ENCODE data around the gene ADAMTS8. TPM values are rescaled to one million over a fixed set of nuclear protein-coding genes. Genes with fewer than 3 reads are reported as not detected.
A peak's percentile ranks its signal among the peaks of the same experiment; 100 is the strongest.

The ADAMTS8 gene
- total RNA-seq, 1 donor from 2014 or later = 1.0 TPM

- H3K4me3 Mint-ChIP-seq (ENCODE audit: unreplicated experiment) = no peak overlapping the region
- H3K27ac Mint-ChIP-seq (ENCODE audit: unreplicated experiment) = no peak overlapping the region
- H3K27me3 Mint-ChIP-seq (ENCODE audit: low read depth) = peaks cover 29% of the 10 kb centered on the region
- TF ChIP-seq CTCF (IDR thresholded peaks at IDR 0.05) = no peak
- H3K36me3 Mint-ChIP-seq (ENCODE audit: low read depth) = no peaks in the 10 kb centered on the region
- H3K4me1 Mint-ChIP-seq (ENCODE audit: low read depth) = peaks cover 27% of the 10 kb centered on the region
- DNase-seq (ENCODE audit: low spot score) = no peak
- H3K9me3 Mint-ChIP-seq (ENCODE audit: low read depth) = no peaks in the 10 kb centered on the region
Observed at GRCh38 chr11:130381317-130381716, 47.1 kb downstream of the ADAMTS8 start.

DNA sequence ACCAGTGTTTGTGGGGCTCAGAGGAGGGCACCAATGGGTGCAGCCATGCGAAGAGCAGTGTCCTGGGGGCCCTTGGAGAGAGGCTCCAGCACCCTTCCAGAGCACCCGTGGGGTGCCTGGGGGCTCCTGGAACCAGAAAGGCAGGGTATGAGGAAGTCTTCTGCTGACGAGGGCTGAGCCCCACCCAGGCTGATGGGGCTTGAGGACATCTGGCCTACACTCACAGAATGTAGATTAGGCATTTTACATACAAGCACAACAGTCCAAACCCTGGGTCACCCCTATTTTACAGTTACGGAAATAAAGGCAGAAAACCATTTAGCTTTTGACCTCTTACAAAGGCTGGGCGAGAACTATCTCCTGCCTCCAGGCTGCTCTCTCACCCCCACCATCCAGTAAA, 47.6 kb downstream of the ADAMTS8 start:
- Mint-ChIP-seq H3K27ac (ENCODE audit: unreplicated experiment) (no peak overlapping the region), H3K4me1 (ENCODE audit: low read depth) (peaks cover 24% of the 10 kb centered on the region), H3K36me3 (ENCODE audit: low read depth) (no peaks in the 10 kb centered on the region), H3K4me3 (ENCODE audit: unreplicated experiment) (no peak overlapping the region), H3K9me3 (ENCODE audit: low read depth) (no peaks in the 10 kb centered on the region), H3K27me3 (ENCODE audit: low read depth) (peaks cover 33% of the 10 kb centered on the region)
- DNase-seq (ENCODE audit: low spot score) = no peak
- no peak for TF ChIP-seq CTCF (IDR thresholded peaks at IDR 0.05)

DNA sequence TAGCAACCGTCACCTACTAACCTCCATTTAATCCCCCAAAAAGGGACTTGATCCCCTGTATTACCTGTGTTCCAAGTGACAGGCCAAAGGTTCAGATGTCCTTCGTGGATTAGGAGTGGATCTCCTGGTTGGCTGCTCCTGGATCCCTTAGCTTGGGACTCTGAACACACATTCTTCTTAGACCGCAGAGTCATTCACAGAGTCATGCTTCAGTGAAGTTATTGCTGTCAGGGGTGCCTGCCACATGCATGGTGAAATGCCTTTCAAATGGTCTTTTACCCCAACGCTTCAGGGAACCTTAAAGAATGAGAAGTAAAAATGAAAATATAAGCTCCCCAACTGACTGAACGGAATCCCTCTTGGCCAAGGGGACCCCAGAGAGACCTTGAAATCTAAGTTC, 49.1 kb downstream of the ADAMTS8 start:
- no peaks in the 10 kb centered on the region for H3K36me3 Mint-ChIP-seq (ENCODE audit: low read depth)
- peaks cover 17% of the 10 kb centered on the region for H3K4me1 Mint-ChIP-seq (ENCODE audit: low read depth)
- H3K4me3 Mint-ChIP-seq (ENCODE audit: unreplicated experiment) = no peak overlapping the region
- H3K27me3 Mint-ChIP-seq (ENCODE audit: low read depth) = peaks cover 45% of the 10 kb centered on the region
- no peak overlapping the region for H3K27ac Mint-ChIP-seq (ENCODE audit: unreplicated experiment)
- DNase-seq (ENCODE audit: low spot score) = no peak
- no peaks in the 10 kb centered on the region for H3K9me3 Mint-ChIP-seq (ENCODE audit: low read depth)
- no peak for TF ChIP-seq CTCF (IDR thresholded peaks at IDR 0.05)

- Mint-ChIP-seq H3K27me3 (ENCODE audit: low read depth) (peaks cover 53% of the 10 kb centered on the region), H3K4me3 (ENCODE audit: unreplicated experiment) (no peak overlapping the region)
- peak; percentile 51 for TF ChIP-seq CTCF (IDR thresholded peaks at IDR 0.05)
Observed at GRCh38 chr11:130370845-130371590, 57.4 kb downstream of the ADAMTS8 start.

GRCh38 chr11:130369713-130370112, 58.7 kb downstream of the ADAMTS8 start:
- H3K36me3 Mint-ChIP-seq (ENCODE audit: low read depth) = peaks cover 3% of the 10 kb centered on the region
- no peaks in the 10 kb centered on the region for H3K4me1 Mint-ChIP-seq (ENCODE audit: low read depth)
- no peak for TF ChIP-seq CTCF (IDR thresholded peaks at IDR 0.05)
- H3K27me3 Mint-ChIP-seq (ENCODE audit: low read depth) = peaks cover 47% of the 10 kb centered on the region
- no peak overlapping the region for H3K4me3 Mint-ChIP-seq (ENCODE audit: unreplicated experiment)
- H3K9me3 Mint-ChIP-seq (ENCODE audit: low read depth) = no peaks in the 10 kb centered on the region
- DNase-seq (ENCODE audit: low spot score) = no peak
- no peak overlapping the region for H3K27ac Mint-ChIP-seq (ENCODE audit: unreplicated experiment)

More at GRCh38 chr11:130370845-130371590, 57.4 kb downstream of the ADAMTS8 start:
- DNase-seq (ENCODE audit: low spot score) = no peak
- Mint-ChIP-seq H3K9me3 (ENCODE audit: low read depth) (no peaks in the 10 kb centered on the region), H3K27ac (ENCODE audit: unreplicated experiment) (no peak overlapping the region), H3K36me3 (ENCODE audit: low read depth) (peaks cover 3% of the 10 kb centered on the region), H3K4me1 (ENCODE audit: low read depth) (no peaks in the 10 kb centered on the region)

Measured in chondrocyte (in vitro differentiated cells).